Spleen (tissue), 11 donors: Measurements from ENCODE around the gene KCNC2. TPM values are rescaled to one million over a fixed set of nuclear protein-coding genes. Genes with fewer than 3 reads are reported as not detected.

Experiments used
- DNase-seq: peaks from one replicate; pipeline ENCODE4 v3.0.0-alpha.2; 2020
- H3K27ac ChIP-seq, 8 donors: fragments of 200-600 bp; sonication (generic) in 7 of 8; 1 replicate in 4 of 8; 2 replicates in 4 of 8; pipeline versions ENCODE4 v1.5.0 to v1.8.0; 2016 to 2021; ENCODE audit warnings: inconsistent platforms in 4 of 8, mild to moderate bottlenecking in 4 of 8, moderate library complexity in 1 of 8
- H3K27me3 ChIP-seq, 7 donors: fragments of 200-600 bp; sonication (generic) in 6 of 7; replicated peaks in 1 of 7; 1 replicate in 4 of 7; 2 replicates in 3 of 7; pipeline versions ENCODE4 v1.5.0 to v1.8.0; 2016 to 2021; ENCODE audit warnings: inconsistent platforms in 3 of 7, mild to moderate bottlenecking in 1 of 7
- H3K36me3 ChIP-seq, 6 donors: fragments of 200-600 bp; sonication (generic) in 5 of 6; 1 replicate in 4 of 6; 2 replicates in 2 of 6; pipeline versions ENCODE4 v1.5.0 to v1.8.0; 2016 to 2021; ENCODE audit warnings: inconsistent platforms in 2 of 6
- H3K4me1 ChIP-seq, 6 donors: fragments of 200-600 bp; sonication (generic) in 5 of 6; 1 replicate in 3 of 6; 2 replicates in 3 of 6; pipeline versions ENCODE4 v1.5.0 to v1.8.0; 2016 to 2021; ENCODE audit warnings: inconsistent platforms in 3 of 6
- H3K4me3 ChIP-seq, 8 donors: fragments of 200-600 bp; sonication (generic) in 7 of 8; 1 replicate in 4 of 8; 2 replicates in 4 of 8; pipeline versions ENCODE4 v1.5.0 to v1.8.0; 2016 to 2021; ENCODE audit warnings: inconsistent platforms in 4 of 8, mild to moderate bottlenecking in 4 of 8, moderate library complexity in 2 of 8
- H3K9me3 ChIP-seq, 8 donors: fragments of 200-600 bp; sonication (generic) in 7 of 8; 1 replicate in 4 of 8; 2 replicates in 4 of 8; pipeline versions ENCODE4 v1.5.0 to v1.8.0; 2016 to 2021; ENCODE audit warnings: inconsistent platforms in 4 of 8
- POLR2A ChIP-seq, 3 donors: fragments of 450-650 bp; IDR thresholded peaks; one replicate each; pipeline ENCODE4 v1.5.1; 2017; ENCODE audit warnings: antibody characterized with exemption in 3 of 3, mild to moderate bottlenecking in 1 of 3
- POLR2AphosphoS5 ChIP-seq, 3 donors: sonication (generic); formaldehyde crosslinking; IDR thresholded peaks; one replicate each; pipeline ENCODE4 v1.5.1; 2017; ENCODE audit warnings: antibody characterized with exemption in 3 of 3
- WGBS, 5 donors: extraction: QIAGEN DNeasy Blood & Tissue Kit in 3 of 5; methylation state at CpG; one replicate each; pipeline versions ENCODE4 v1.1.5 to v1.1.7; 2013 to 2018; 5-methylcytosine and 5-hydroxymethylcytosine counted together
- intact Hi-C: fragments of 100-400 bp; cut with DNase I; formaldehyde crosslinking; loops from one replicate; pipeline ENCODE4 v1.15.0; 2023; ENCODE audit warnings: low total_unique reads
- polyA plus RNA-seq, 3 donors: library from polyadenylated mRNA; stranded (reverse); fragments of 200-250 nt; gene quantifications; one replicate each; pipeline ENCODE4 v1.2.1, GENCODE V29; 2013
- total RNA-seq, 7 donors: library from RNA; depleted of rRNA in 3 of 7; stranded (reverse); fragments of >200 nt in 3 of 7; fragmentation: NEBNext Ultra II Directional in 4 of 7; extraction: Animal tissue kit (Norgen Biotek cat#: 25700) in 4 of 7; gene quantifications; one replicate each; pipeline versions ENCODE4 v1.1.0 to v1.2.1, GENCODE V29; 2016 to 2021
- TF ChIP-seq, protein P1 (sequence below), 11 experiments: fragments of 200-600 bp in 7 of 11; fragments of 450-650 bp in 4 of 11; sonication (generic) in 4 of 11; IDR thresholded peaks in 8 of 11; conservative IDR thresholded peaks in 3 of 11; 1 replicate in 7 of 11; 2 replicates in 4 of 11; pipeline versions ENCODE4 v1.4.0 to v1.8.0; 2016 to 2021; ENCODE audit warnings: antibody characterized with exemption in 11 of 11, inconsistent platforms in 4 of 11, mild to moderate bottlenecking in 1 of 11
- donor health status: healthy with polysubstance abuse.
- donor health status: DM: no; HTN: no; CAD: no; lungs with moderate emphysema.
- donor health status: DM: no; HTN: no; CAD: no.
- donor health status: Bipolar disorder and iron deficiency.
- donor health status: healthy.
- donor health status: DM: no; HTN: no; CAD: no.
- donor health status: DM: yes; HTN: yes; CAD: no.

The KCNC2 gene
- total and polyA plus RNA-seq, 10 donors: not detected

DNA sequence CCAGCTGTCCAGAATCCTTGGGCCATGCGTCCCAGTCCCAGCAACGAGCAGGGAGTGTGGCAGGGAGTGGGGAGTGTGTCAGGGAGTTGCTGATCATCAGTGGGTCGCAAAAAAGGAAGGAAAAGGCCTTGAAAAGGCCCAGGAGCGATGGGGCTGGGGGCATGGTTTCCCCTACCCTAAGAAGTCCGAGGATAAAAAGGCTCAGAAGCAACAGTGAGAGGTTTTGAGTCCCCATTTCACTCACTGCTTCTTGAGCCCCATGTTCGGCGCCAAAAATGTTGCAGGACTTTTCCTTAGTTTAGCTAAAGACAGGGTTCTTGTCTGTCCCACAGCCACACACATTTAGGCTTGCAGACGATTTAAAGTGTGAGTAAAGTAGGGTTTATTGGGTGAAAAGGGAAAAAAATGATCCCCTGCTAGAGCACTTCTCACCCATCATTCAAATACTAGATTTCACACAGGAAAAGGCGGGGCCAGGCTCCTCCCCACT, 189.5 kb downstream of the KCNC2 start:
- no peak overlapping the region for H3K4me3 ChIP-seq
- H3K36me3 ChIP-seq: no peaks in the 10 kb centered on the region
- peaks cover 12 to 95% (median 84%) of the 10 kb centered on the region in 8 donors for H3K9me3 ChIP-seq
- TF ChIP-seq POLR2AphosphoS5 (IDR thresholded peaks at IDR 0.05) (no peak), POLR2A (IDR thresholded peaks at IDR 0.05) (no peak)
- TF ChIP-seq, protein P1, sequence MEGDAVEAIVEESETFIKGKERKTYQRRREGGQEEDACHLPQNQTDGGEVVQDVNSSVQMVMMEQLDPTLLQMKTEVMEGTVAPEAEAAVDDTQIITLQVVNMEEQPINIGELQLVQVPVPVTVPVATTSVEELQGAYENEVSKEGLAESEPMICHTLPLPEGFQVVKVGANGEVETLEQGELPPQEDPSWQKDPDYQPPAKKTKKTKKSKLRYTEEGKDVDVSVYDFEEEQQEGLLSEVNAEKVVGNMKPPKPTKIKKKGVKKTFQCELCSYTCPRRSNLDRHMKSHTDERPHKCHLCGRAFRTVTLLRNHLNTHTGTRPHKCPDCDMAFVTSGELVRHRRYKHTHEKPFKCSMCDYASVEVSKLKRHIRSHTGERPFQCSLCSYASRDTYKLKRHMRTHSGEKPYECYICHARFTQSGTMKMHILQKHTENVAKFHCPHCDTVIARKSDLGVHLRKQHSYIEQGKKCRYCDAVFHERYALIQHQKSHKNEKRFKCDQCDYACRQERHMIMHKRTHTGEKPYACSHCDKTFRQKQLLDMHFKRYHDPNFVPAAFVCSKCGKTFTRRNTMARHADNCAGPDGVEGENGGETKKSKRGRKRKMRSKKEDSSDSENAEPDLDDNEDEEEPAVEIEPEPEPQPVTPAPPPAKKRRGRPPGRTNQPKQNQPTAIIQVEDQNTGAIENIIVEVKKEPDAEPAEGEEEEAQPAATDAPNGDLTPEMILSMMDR (IDR thresholded peaks at IDR 0.05 in 8 of 11, conservative IDR thresholded peaks at IDR 0.05 in 3 of 11): no peak
- no peak for DNase-seq
- intact Hi-C loops: no loop called here
- no peaks in the 10 kb centered on the region for H3K27me3 ChIP-seq
- no peak overlapping the region for H3K27ac ChIP-seq
- no peaks in the 10 kb centered on the region for H3K4me1 ChIP-seq
- 71 to 83% (median 72%) methylated on average over 9 of the region's 9 CpGs for WGBS, 5 donors

GRCh38 chr12:75011120-75011519, 198.5 kb downstream of the KCNC2 start:
- Histone ChIP-seq H3K4me3 (no peak overlapping the region), H3K4me1 (no peaks in the 10 kb centered on the region), H3K36me3 (no peaks in the 10 kb centered on the region), H3K27me3 (no peaks in the 10 kb centered on the region), H3K27ac (no peak overlapping the region), H3K9me3 (peaks cover 0 to 29% (median 6%) of the 10 kb centered on the region in 8 donors)
- intact Hi-C loops: no loop called here
- 64 to 77% (median 71%) methylated on average over 4 of the region's 4 CpGs for WGBS, 5 donors
- DNase-seq: no peak
- TF ChIP-seq POLR2AphosphoS5 (IDR thresholded peaks at IDR 0.05) (no peak), POLR2A (IDR thresholded peaks at IDR 0.05) (no peak)
- TF ChIP-seq, protein P1 (IDR thresholded peaks at IDR 0.05 in 8 of 11, conservative IDR thresholded peaks at IDR 0.05 in 3 of 11): no peak

GRCh38 chr12:75007133-75007532, 202.5 kb downstream of the KCNC2 start:
- H3K4me1 ChIP-seq: no peaks in the 10 kb centered on the region
- 71 to 77% (median 74%) methylated on average over 2 of the region's 2 CpGs for WGBS, 5 donors
- no peaks in the 10 kb centered on the region for H3K36me3 ChIP-seq
- H3K4me3 ChIP-seq: no peak overlapping the region
- no peak overlapping the region for H3K27ac ChIP-seq
- H3K27me3 ChIP-seq: no peaks in the 10 kb centered on the region
- H3K9me3 ChIP-seq: peaks cover 0 to 17% (median 1%) of the 10 kb centered on the region in 8 donors
- TF ChIP-seq, protein P1 (IDR thresholded peaks at IDR 0.05 in 8 of 11, conservative IDR thresholded peaks at IDR 0.05 in 3 of 11): no peak
- TF ChIP-seq POLR2A (IDR thresholded peaks at IDR 0.05): no peak
- TF ChIP-seq POLR2AphosphoS5 (IDR thresholded peaks at IDR 0.05): no peak
- intact Hi-C loops: no loop called here
- DNase-seq: no peak

DNA sequence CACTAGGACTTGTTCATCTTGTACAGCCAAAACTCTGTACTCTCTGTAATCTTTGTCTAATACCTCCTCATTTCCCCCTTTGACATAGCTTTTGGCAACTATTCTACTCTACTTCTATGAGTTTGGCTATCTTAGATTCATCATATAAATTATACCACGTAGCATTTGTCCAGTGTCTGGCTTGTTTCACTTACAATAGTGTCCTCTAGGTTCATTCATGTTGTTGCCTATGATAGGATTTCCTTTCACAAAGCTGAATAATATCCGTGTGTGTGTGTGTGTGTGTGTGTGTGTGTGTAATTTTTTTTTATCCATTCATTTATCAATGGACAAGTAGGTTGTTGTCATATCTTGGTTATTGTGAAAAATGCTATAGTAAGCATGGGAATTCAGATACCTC, 209.5 kb downstream of the KCNC2 start:
- 34 to 63% (median 38%) methylated on average over 2 of the region's 2 CpGs for WGBS, 5 donors
- TF ChIP-seq POLR2A (IDR thresholded peaks at IDR 0.05) (no peak), POLR2AphosphoS5 (IDR thresholded peaks at IDR 0.05) (no peak)
- TF ChIP-seq, protein P1 (IDR thresholded peaks at IDR 0.05 in 8 of 11, conservative IDR thresholded peaks at IDR 0.05 in 3 of 11): no peak

More for the DNA sequence above, 209.5 kb downstream of the KCNC2 start:
- DNase-seq: no peak
- Histone ChIP-seq H3K4me1 (no peaks in the 10 kb centered on the region), H3K27me3 (no peaks in the 10 kb centered on the region), H3K4me3 (no peak overlapping the region), H3K9me3 (peaks cover 0 to 13% (median 0%) of the 10 kb centered on the region in 8 donors), H3K27ac (no peak overlapping the region), H3K36me3 (no peaks in the 10 kb centered on the region)
- intact Hi-C loops: no loop called here
